ENCODE data around the gene CTBP2.

The CTBP2 gene

DNA sequence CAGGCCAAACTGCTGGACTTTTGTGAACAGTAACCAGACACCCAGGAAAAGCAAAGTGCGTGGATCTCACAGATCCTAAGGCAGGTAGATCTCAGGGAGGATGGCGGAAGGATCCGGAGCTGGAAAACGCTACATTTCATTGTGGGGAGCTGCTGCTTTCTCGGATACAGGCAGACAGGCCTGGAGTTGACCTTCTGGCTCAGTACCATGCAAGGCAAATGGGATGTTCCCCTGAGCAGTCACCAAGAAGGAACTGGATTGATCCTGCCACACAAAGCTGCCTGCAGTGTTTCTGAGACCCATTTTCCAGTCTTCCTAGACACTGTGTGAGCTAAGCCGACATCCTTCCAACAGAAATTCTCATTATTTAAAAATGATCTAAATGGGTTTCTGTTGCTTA, 152.9 kb downstream of the CTBP2 start:
- H3K27ac ChIP-seq = no peak overlapping the region

DNA sequence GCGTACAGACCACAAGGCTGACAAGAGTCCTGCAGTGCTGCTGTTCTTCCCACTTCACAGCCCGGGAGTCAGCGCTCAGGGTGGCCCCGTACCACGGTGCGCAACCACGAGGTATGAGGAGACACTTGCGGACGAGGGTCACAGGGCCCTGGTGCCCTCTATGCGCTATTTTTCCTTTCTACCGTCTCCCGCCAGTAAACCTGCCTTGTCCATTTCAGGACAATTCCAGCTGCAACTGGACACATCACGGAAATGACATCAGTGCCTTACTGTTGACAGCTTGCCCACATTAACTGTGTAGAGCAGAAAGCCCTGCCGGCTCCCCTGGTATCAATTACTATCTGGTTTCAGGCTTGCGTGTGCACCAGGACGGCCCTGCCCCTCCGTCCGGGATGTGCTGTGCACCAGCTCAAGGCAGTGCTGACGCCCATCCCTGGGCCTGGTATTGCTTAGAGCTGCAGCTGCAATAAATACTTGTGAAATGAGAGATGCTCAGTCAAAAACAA, 153.4 kb downstream of the CTBP2 start:
- H3K36me3 ChIP-seq = peaks cover 32% of the 10 kb centered on the region
- no peak for DNase-seq
- H3K27me3 ChIP-seq (ENCODE audit: insufficient read depth, low read depth, severe bottlenecking) = no peaks in the 10 kb centered on the region
- no peaks in the 10 kb centered on the region for H3K9me3 ChIP-seq (ENCODE audit: severe bottlenecking)
- TF ChIP-seq, protein P1, sequence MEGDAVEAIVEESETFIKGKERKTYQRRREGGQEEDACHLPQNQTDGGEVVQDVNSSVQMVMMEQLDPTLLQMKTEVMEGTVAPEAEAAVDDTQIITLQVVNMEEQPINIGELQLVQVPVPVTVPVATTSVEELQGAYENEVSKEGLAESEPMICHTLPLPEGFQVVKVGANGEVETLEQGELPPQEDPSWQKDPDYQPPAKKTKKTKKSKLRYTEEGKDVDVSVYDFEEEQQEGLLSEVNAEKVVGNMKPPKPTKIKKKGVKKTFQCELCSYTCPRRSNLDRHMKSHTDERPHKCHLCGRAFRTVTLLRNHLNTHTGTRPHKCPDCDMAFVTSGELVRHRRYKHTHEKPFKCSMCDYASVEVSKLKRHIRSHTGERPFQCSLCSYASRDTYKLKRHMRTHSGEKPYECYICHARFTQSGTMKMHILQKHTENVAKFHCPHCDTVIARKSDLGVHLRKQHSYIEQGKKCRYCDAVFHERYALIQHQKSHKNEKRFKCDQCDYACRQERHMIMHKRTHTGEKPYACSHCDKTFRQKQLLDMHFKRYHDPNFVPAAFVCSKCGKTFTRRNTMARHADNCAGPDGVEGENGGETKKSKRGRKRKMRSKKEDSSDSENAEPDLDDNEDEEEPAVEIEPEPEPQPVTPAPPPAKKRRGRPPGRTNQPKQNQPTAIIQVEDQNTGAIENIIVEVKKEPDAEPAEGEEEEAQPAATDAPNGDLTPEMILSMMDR (IDR thresholded peaks at IDR 0.05; ENCODE audit: low read depth, low read length) = no peak
- H3K4me3 ChIP-seq (ENCODE audit: low read depth, low read length) = no peak overlapping the region
- no peak overlapping the region for H3K27ac ChIP-seq

More for the DNA sequence above, 152.9 kb downstream of the CTBP2 start:
- Histone ChIP-seq H3K27me3 (ENCODE audit: insufficient read depth, low read depth, severe bottlenecking) (no peaks in the 10 kb centered on the region), H3K9me3 (ENCODE audit: severe bottlenecking) (no peaks in the 10 kb centered on the region), H3K36me3 (peaks cover 28% of the 10 kb centered on the region), H3K4me3 (ENCODE audit: low read depth, low read length) (no peak overlapping the region)
- no peak for DNase-seq
- TF ChIP-seq, protein P1 (IDR thresholded peaks at IDR 0.05; ENCODE audit: low read depth, low read length) = no peak

DNA sequence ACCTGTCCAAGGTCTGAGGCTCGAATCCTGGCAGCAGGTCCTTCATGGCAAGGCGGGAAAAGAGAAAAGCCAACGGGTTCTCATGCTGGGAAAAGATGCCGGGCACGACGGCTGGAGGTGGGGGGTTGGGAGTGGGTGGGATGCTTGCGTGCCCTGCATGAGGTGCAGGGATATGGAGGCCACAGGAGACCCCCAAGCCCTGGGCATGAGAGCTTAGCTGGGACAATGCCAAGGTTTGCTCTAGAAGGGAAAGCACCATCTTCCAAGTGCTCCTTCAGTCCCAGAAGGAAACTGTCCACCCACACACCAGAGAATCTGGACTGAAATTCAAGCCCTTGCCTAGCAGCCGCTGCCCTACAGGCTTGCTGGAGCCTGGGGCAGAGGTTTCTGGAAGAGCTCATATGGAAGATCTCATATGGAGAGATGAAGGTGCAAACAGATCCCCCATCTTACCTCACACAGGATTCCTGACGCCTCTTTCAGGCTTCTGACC, 154.1 kb downstream of the CTBP2 start:
- no peak overlapping the region for H3K27ac ChIP-seq
- no peaks in the 10 kb centered on the region for H3K9me3 ChIP-seq (ENCODE audit: severe bottlenecking)
- H3K4me3 ChIP-seq (ENCODE audit: low read depth, low read length) = no peak overlapping the region
- H3K27me3 ChIP-seq (ENCODE audit: insufficient read depth, low read depth, severe bottlenecking) = no peaks in the 10 kb centered on the region
- TF ChIP-seq, protein P1 (IDR thresholded peaks at IDR 0.05; ENCODE audit: low read depth, low read length) = no peak
- peaks cover 36% of the 10 kb centered on the region for H3K36me3 ChIP-seq
- no peak for DNase-seq

DNA sequence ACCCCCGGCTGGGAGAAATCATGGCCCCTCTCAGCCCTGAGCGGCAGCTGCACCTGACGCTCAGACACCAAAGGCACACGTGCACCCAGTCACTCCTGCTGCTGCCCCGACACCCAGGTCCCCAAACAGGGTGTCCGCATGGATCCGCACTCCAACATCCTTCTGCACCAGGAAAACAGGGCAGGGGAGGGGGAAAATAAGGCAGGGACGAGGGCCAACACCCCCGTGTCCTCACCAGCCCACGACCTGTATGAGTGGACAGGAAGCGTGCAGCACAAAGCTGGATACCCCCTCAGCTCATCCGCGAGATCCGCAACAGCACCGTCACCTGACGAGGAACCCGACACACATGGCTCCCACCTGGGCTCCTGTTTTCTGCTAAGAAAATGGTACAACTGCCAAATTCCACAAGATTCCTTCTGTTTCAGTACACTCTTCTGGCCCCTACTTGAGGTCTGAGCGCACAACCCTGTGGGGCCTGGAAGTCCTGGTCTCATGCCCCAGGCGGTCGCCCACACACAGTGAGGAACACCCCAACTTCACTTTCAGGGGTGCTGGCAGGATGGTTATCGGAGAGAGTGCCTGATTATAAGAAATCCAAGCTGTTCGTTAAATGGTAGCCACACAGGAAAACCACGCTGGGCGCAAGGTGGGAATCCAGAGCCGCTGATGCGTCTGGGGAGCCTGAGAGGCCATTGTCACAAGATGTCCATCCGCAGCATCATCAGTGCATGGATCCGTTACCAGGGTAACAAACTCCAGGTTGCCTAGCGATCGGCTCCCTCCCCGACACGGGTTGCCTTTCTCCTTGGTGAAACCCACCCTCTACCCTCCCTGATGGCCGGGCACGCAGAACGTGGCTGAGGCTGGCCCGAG, 154.8 kb downstream of the CTBP2 start:
- DNase-seq = peak; percentile 4
- TF ChIP-seq, protein P1 (IDR thresholded peaks at IDR 0.05; ENCODE audit: low read depth, low read length) = no peak
- H3K27ac ChIP-seq = no peak overlapping the region
- H3K9me3 ChIP-seq (ENCODE audit: severe bottlenecking) = no peaks in the 10 kb centered on the region
- H3K36me3 ChIP-seq = peaks cover 42% of the 10 kb centered on the region
- no peak overlapping the region for H3K4me3 ChIP-seq (ENCODE audit: low read depth, low read length)
- H3K27me3 ChIP-seq (ENCODE audit: insufficient read depth, low read depth, severe bottlenecking) = no peaks in the 10 kb centered on the region

DNA sequence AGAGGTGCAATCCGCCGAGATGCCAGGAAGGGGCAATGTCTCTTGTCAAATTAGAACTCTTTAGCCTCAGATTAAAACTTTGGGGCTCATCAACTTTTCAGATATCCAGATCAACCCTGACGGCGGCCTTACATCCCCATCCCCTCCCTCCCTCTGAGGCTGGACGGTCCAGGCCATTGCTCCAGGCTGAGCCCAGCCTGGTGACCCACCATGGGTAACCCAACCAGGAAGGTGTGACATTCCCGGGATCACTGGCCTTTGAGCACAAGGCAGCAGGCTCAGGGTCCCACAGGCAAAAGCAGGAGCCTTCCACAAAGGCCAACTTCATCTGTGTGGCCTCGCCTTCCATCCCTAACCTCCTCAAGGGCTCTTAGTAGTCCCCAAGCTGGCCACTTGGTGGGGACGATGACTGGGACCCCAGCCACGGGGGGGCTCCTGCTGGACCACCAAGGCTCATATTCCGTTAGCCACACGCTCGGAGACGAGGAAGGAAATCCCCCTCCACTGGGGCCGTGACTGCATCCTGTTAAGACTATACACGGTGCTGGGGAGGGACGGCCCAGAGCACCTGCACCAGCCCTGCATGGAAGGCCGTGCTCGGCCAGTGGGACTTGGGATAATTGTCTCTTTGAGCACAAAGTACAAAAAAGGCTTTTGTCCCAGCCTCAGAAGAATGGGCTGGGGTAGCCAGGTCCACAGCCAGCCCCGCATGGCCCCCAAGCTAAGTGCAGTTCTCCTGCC, 155.6 kb downstream of the CTBP2 start:
- H3K4me3 ChIP-seq (ENCODE audit: low read depth, low read length) = no peak overlapping the region
- no peaks in the 10 kb centered on the region for H3K27me3 ChIP-seq (ENCODE audit: insufficient read depth, low read depth, severe bottlenecking)
- peaks cover 50% of the 10 kb centered on the region for H3K36me3 ChIP-seq
- TF ChIP-seq, protein P1 (IDR thresholded peaks at IDR 0.05; ENCODE audit: low read depth, low read length) = no peak
- H3K27ac ChIP-seq = no peak overlapping the region
- DNase-seq = peak; percentile 5
- H3K9me3 ChIP-seq (ENCODE audit: severe bottlenecking) = no peaks in the 10 kb centered on the region

All from WERI-Rb-1 (cell line).